Activated T-cell treated with anti-CD3 and anti-CD28 coated beads, Interleukin-2, amount 50 U/mL, for 72 hours (primary cell): ENCODE results near the gene SEMA4D. TPM values are rescaled to one million over a fixed set of nuclear protein-coding genes. Genes with fewer than 3 reads are reported as not detected.
A peak's percentile ranks its signal among the peaks of the same experiment; 100 is the strongest.
"Not testable (repeated sequence)": the region's sequence is repeated elsewhere in the genome, so short reads cannot be mapped to it uniquely, and the experiment has no call there.

Experiments
- ATAC-seq, 2 donors: fragments of 150-1000 bp; cut with Tn5 transposase; replicated peaks in 1 of 2; 2 replicates each; pipeline ENCODE4 v1.10.0; 2021; ENCODE audit warnings: moderate library complexity in 2 of 2, mild to moderate bottlenecking in 1 of 2
- DNase-seq, 2 donors: peaks; one replicate each; pipeline ENCODE4 v3.0.0; 2021 to 2022; ENCODE audit warnings: mixed read lengths in 1 of 2
- H3K27ac Mint-ChIP-seq: one replicate; pipeline ENCODE4 v1.8.0; 2022; ENCODE audit warnings: mild to moderate bottlenecking, moderate library complexity, mixed read lengths
- H3K27me3 Mint-ChIP-seq: one replicate; pipeline ENCODE4 v1.8.0; 2022; ENCODE audit warnings: low read depth, mixed read lengths
- H3K36me3 Mint-ChIP-seq, 2 donors: one replicate each; pipeline ENCODE4 v1.8.0; 2022; ENCODE audit warnings: mixed read lengths in 2 of 2, mild to moderate bottlenecking in 1 of 2; ENCODE audit not compliant: insufficient read depth in 2 of 2
- H3K4me1 Mint-ChIP-seq: one replicate; pipeline ENCODE4 v1.8.0; 2022; ENCODE audit warnings: low read depth, mixed read lengths
- H3K4me3 Mint-ChIP-seq, 2 donors: one replicate each; pipeline ENCODE4 v1.8.0; 2022; ENCODE audit warnings: mild to moderate bottlenecking in 2 of 2, mixed read lengths in 2 of 2, moderate library complexity in 2 of 2
- H3K9me3 Mint-ChIP-seq, 2 donors: one replicate each; pipeline ENCODE4 v1.8.0; 2022; ENCODE audit warnings: mixed read lengths in 2 of 2
- total RNA-seq, 2 donors: library from RNA; stranded (reverse); gene quantifications; one replicate each; pipeline ENCODE4 v1.2.3, GENCODE V29; 2022

Gene SEMA4D
- total RNA-seq, 2 donors from 2014 or later, result 182 to 198 TPM

DNA sequence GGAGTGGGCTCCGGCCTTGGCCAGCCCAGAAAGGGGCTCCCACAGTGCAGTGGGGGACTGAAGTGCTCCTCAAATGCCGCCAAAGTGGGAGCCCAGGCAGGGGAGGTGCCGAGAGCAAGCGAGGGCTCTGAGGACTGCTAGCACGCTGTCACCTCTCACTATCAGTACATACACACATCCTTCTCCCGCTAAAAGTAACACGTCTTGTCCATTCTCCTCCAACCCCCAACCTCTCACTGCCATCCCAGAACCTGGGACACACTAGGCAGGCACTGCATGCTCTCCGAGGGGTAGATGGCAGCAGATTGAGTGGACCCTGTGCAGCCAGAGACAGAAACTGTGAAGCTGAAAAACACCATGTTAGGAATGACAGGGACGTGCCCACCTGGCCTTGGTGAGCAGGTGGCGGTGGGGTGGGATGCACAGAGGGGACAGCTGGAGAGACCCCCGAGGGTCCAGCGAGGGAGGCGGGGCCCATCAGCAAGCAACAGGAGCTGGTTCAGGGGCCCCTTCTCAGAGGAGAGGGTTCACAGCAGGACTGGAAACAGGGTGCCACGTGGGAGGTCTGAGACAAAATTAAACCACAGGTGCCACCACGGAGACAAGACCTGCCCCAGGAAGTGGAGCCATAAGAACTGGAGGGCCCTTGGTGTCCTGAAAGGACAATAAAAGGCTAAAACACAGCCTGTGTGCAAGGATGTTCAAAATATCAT, 16.9 kb downstream of the SEMA4D start:
- no peak for ATAC-seq
- H3K27me3 Mint-ChIP-seq, result no peaks in the 10 kb centered on the region
- peaks cover 25% of the 10 kb centered on the region in 2 donors for H3K36me3 Mint-ChIP-seq
- peak overlapping the region; percentile 66 for H3K27ac Mint-ChIP-seq
- H3K4me1 Mint-ChIP-seq, result peaks cover 93% of the 10 kb centered on the region
- DNase-seq, result peak; percentile 46 to 58
- peak overlapping the region; percentile 73 to 84 for H3K4me3 Mint-ChIP-seq
- H3K9me3 Mint-ChIP-seq, result no peaks in the 10 kb centered on the region

DNA sequence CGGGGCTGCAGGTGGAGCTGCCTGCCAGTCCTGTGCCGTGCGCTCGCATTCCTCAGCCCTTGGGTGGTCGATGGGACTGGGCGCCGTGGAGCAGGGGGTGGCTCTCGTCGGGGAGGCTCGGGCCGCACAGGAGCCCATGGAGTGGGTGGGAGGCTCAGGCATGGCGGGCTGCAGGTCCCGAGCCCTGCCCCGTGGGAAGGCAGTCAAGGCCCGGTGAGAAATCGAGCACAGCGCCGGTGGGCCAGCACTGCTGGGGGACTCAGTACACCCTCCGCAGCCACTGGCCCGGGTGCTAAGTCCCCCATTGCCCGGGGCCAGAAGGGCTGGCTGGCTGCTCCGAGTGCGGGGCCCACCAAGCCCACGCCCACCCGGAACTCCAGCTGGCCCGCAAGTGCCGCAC, 17.5 kb downstream of the SEMA4D start:
- Mint-ChIP-seq H3K36me3 (peaks cover 24 to 25% of the 10 kb centered on the region in 2 donors), H3K4me3 (peak overlapping the region in 1 of 2 donors; percentile 84), H3K4me1 (peaks cover 93% of the 10 kb centered on the region)
- H3K27me3 Mint-ChIP-seq, ATAC-seq, H3K27ac Mint-ChIP-seq, DNase-seq, H3K9me3 Mint-ChIP-seq: not testable (repeated sequence)

DNA sequence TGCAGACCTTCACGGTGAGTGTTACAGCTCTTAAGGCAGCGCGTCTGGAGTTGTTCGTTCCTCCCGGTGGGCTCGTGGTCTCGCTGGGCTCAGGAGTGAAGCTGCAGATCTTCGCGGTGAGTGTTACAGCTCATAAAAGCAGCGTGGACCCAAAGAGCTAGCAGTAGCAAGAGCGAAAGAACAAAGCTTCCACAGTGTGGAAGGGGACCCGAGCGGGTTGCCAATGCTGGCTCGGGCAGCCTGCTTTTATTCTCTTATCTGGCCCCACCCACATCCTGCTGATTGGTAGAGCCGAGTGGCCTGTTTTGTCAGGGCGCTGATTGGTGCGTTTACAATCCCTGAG, 18.3 kb downstream of the SEMA4D start:
- peak overlapping the region; percentile 98 for H3K27ac Mint-ChIP-seq
- peaks cover 26 to 27% of the 10 kb centered on the region in 2 donors for H3K36me3 Mint-ChIP-seq
- ATAC-seq, result peak in 1 of 2 donors; percentile 1
- peak overlapping the region; percentile 85 to 93 for H3K4me3 Mint-ChIP-seq
- not testable (repeated sequence) for H3K27me3 Mint-ChIP-seq, H3K9me3 Mint-ChIP-seq
- peaks cover 90% of the 10 kb centered on the region for H3K4me1 Mint-ChIP-seq
- DNase-seq, result peak; percentile 55 to 66

DNA sequence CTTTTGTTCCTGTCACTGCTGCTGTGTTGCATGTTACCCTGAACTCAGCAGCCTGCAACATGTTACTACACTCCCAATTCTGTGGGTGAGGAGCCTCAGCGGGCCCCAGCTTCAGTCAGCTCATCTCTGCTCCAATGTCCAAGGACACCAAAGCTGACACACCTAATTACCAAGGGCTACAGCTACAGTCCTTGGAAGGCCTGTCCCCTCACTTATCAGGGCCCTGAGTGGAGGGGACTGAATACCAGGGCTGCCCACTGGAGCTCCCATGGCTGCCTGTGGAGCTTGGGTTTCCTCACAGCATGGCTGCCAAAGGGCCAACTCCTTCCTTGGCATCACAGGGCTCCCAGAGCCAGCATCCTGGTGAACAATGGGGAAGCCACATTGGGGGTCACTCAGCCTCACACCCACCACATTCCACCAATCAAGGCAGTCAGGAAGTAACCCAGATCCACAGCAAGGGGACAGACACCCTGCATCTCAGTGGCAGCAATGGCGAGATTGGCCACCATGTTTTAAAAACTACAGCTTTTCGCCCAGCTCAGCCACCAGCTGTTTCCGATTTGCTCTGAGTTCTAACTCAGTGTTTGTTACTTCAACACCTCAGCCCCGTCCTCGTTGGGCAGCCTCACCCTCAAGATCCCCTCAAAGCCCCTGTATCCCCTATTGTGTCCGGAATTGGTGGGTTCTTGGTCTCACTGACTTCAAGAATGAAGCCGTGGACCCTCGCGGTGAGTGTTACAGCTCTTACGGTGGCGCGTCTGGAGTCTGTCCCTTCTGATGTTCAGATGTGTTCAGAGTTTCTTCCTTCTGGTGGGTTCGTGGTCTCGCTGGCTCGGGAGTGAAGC, 18.9 kb downstream of the SEMA4D start:
- H3K9me3 Mint-ChIP-seq, result no peaks in the 10 kb centered on the region
- no peak for DNase-seq
- H3K36me3 Mint-ChIP-seq, result peaks cover 22 to 27% of the 10 kb centered on the region in 2 donors
- no peaks in the 10 kb centered on the region for H3K27me3 Mint-ChIP-seq
- ATAC-seq, result peak; percentile 16 to 32
- peak overlapping the region; percentile 85 to 93 for H3K4me3 Mint-ChIP-seq
- peaks cover 90% of the 10 kb centered on the region for H3K4me1 Mint-ChIP-seq
- peak overlapping the region; percentile 98 for H3K27ac Mint-ChIP-seq

DNA sequence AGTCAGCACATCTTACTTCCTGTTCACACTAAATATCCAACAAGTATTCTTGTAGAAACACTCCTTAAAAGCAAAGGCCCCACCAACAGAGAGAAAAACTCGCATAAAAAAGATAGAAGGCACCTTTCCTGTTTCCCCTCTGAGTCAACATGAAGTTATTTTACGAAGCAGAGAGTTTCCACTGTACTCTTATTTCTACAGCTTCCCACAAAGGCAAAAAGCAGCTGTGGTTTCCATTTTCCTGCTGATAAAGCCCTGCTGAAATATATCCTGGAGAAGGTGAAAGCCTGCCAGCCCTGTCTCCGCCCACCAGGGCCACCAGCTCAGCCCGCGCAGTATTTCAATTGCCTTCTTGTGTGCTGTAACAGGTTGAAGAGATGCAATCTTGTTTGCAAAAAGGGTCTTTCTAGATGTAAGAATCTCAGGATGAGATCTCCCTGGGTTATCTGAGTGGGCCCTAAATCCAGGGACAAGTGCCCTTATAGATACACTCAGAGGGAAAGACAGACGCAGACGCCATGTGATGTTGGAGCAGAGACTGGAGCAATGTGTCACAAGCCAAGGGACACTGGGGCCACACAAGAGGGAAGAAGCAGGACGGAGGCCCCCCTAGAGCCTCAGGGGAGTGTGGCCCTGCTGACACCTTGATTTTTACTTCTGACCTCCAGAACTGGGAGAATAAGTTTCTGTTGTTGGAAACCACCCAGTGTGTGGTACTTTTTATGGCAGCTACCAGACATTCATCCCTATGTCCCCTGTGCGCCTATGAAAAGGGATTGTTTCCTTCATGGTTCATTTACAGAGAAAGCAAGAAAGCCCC, 19.9 kb downstream of the SEMA4D start:
- ATAC-seq (peak; percentile 42 to 43), DNase-seq (peak; percentile 63 to 65)
- peak overlapping the region; percentile 98 for H3K27ac Mint-ChIP-seq
- H3K4me3 Mint-ChIP-seq, result peak overlapping the region; percentile 85 to 93
- H3K36me3 Mint-ChIP-seq, result peaks cover 24 to 33% of the 10 kb centered on the region in 2 donors
- no peaks in the 10 kb centered on the region for H3K27me3 Mint-ChIP-seq
- peaks cover 89% of the 10 kb centered on the region for H3K4me1 Mint-ChIP-seq
- no peaks in the 10 kb centered on the region for H3K9me3 Mint-ChIP-seq

DNA sequence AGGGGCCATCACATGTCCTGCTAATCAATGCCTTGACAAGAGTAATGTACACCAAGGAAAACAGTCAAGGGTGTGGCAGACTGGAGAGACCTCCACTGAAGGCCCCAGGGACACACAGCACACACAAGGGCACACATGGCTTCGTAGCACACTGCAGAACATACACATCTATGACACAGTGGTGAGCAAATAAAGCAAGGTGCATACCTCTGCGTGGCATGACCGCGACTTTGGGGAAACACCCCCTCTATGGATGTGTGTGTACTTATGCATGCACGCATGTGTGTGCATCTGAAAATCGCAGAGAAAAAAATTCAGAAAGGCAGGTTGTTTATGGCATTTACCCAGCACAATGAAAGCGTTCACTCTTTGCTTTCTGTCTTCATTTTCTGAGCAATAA, 20.5 kb downstream of the SEMA4D start:
- ATAC-seq (peak; percentile 59 to 65), DNase-seq (peak; percentile 49 to 67)
- Mint-ChIP-seq H3K9me3 (no peaks in the 10 kb centered on the region), H3K36me3 (peaks cover 24 to 33% of the 10 kb centered on the region in 2 donors), H3K4me1 (peaks cover 88% of the 10 kb centered on the region), H3K4me3 (peak overlapping the region; percentile 85 to 93), H3K27ac (peak overlapping the region; percentile 98), H3K27me3 (no peaks in the 10 kb centered on the region)

DNA sequence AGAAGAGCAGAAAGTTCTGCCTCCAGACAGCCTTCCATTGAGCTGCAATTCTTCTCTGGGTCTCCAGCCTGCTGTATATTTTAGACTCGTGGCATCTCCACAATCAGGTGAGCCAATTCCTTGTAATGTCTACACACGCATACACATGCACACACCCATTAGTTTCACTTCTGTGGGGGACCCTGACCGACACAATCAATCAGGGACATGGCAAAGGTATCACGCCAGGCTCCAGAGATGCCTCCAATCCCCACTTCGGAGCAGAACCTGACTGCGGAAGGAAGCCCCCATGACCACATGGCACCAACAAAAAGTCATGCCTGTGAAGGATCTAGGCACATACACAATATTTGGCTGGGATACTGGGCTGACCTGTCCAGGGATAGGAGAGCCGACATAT, 21.4 kb downstream of the SEMA4D start:
- H3K9me3 Mint-ChIP-seq, result no peaks in the 10 kb centered on the region
- H3K27ac Mint-ChIP-seq, result peak overlapping the region; percentile 98
- no peaks in the 10 kb centered on the region for H3K27me3 Mint-ChIP-seq
- DNase-seq (no peak), ATAC-seq (no peak)
- H3K4me3 Mint-ChIP-seq, result peak overlapping the region; percentile 85 to 93
- peaks cover 88% of the 10 kb centered on the region for H3K4me1 Mint-ChIP-seq
- peaks cover 28 to 38% of the 10 kb centered on the region in 2 donors for H3K36me3 Mint-ChIP-seq

DNA sequence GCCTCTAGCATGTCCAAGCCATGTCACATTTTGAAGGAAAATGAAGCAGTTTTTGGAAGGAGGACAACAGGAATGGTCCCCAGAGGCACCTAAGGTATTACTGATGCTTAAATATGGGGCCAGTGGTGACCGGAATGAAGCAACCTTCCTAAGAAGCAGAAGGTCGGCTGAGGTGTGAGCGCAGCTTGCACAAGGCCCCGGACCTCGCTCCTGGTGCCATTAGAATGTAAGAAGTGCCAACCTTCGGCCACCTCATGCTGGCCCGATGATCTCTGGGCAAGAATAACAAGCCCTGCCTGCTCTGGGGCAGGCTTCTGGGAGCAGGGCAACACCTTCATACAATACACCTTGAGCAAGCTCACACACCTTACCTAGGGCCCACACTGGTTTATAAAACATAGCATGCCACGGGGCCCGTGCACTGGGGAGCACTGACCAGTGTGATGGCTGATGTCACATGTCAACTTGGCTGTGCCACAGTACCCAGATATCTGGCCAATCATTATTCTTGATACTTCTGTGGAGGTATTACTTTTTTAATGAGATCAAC, 21.9 kb downstream of the SEMA4D start:
- peak overlapping the region; percentile 85 to 93 for H3K4me3 Mint-ChIP-seq
- peaks cover 88% of the 10 kb centered on the region for H3K4me1 Mint-ChIP-seq
- DNase-seq (no peak), ATAC-seq (no peak)
- peak overlapping the region; percentile 98 for H3K27ac Mint-ChIP-seq
- peaks cover 28 to 40% of the 10 kb centered on the region in 2 donors for H3K36me3 Mint-ChIP-seq
- H3K27me3 Mint-ChIP-seq, result no peaks in the 10 kb centered on the region
- no peaks in the 10 kb centered on the region for H3K9me3 Mint-ChIP-seq

DNA sequence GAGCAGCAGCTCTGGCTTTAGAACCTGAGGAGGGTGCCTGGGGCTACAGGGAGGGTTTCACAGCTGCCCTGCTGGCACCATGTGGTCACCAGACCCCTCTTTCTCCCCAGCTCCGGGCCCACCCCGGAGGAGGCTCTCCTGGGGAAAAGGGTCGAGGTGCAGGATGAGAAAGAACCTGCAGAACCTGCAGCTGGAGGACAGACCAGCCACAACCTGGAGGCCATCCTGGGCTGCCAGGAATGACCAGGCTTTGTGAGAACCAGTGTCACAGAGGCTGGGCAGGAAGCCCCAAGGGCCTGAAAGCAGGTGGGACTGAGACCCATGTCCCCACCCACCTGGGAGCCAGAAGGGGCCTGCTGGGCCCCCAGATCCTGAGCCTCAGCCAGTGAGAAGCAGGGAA, 23.0 kb downstream of the SEMA4D start:
- DNase-seq (no peak), ATAC-seq (no peak)
- Mint-ChIP-seq H3K4me3 (peak overlapping the region; percentile 85 to 93), H3K9me3 (no peaks in the 10 kb centered on the region), H3K27me3 (no peaks in the 10 kb centered on the region), H3K27ac (peak overlapping the region; percentile 98), H3K4me1 (peaks cover 94% of the 10 kb centered on the region), H3K36me3 (peaks cover 26 to 44% of the 10 kb centered on the region in 2 donors)

DNA sequence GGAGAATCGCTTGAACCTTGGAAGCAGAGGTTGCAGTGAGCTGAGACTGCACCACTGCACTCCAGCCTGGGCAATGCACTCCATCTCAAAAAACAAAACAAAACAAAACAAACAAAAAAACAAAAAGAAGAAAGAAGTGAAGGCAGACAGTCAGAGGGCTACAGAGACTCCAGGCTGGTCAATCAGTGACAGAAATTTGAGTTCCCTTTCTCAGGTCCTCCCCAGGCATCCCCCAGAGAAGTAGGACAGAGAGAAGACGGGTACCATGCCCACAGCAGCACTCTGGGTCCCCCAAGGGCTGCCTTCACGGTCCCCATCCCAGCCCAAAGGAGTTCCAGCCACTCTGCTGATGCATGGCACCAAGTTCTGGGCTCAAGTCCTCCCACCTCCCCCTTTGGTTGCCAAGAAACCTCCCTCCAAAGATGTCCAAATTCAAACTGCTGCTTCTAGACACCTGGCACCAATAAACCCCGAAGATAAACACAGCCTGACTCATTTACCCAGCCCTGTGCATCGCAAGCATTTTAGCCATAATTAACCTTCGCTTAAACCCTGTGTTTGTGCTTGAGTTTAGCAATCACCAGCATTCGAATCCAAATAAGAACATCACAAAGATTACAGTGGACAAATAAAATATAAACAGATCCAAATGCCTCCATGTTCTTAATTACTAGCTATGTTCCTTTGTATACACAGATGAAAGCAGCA, 24.0 kb downstream of the SEMA4D start:
- ATAC-seq (no peak), DNase-seq (no peak)
- Mint-ChIP-seq H3K36me3 (peaks cover 19 to 39% of the 10 kb centered on the region in 2 donors), H3K4me3 (peak overlapping the region; percentile 13 to 18), H3K27me3 (no peaks in the 10 kb centered on the region), H3K4me1 (peaks cover 94% of the 10 kb centered on the region), H3K9me3 (no peaks in the 10 kb centered on the region), H3K27ac (peak overlapping the region; percentile 95)

DNA sequence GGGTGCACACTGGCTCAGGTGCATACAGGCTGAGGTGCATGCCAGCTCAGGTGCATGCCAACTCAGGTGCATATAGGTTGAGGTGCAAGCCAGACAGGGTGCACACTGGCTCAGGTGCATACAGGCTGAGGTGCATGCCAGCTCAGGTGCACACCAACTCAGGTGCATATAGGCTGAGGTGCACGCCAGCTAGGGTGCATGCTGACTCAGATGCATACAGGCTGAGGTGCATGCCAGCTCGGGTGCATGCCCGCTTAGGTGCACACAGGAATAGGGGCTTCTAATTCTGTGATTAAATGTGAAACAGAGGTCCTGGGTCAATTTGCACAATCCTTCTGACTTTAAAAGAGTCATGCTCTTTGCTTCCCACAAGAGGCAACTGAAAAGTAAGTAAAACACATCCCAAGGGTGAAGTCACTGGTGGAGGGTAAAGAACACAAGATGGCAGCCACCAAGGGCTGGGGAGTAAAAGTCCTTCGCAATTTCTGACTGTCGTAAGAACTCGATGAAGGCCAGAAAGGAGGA, 26.1 kb downstream of the SEMA4D start:
- not testable (repeated sequence) for DNase-seq
- peak overlapping the region; percentile 29 to 36 for H3K4me3 Mint-ChIP-seq

DNA sequence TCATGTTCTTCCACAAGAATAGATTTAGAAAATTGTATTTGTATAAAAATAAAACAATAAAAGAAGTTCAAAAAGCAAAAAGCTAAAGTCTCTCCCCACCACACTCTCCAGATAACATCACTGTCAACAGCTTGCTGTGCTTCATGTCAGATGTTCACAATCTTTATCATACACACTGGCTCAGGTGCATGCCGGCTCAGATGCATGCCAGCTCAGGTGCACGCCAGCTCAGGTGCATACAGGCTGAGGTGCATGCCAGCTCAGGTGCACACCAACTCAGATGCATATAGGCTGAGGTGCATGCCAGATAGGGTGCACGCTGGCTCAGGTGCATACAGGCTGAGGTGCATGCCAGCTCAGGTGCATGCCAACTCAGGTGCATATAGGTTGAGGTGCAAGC, 26.5 kb downstream of the SEMA4D start:
- DNase-seq (no peak), ATAC-seq (no peak)
- H3K27me3 Mint-ChIP-seq, result no peaks in the 10 kb centered on the region
- no peaks in the 10 kb centered on the region for H3K9me3 Mint-ChIP-seq
- H3K36me3 Mint-ChIP-seq, result peaks cover 15 to 31% of the 10 kb centered on the region in 2 donors
- H3K27ac Mint-ChIP-seq, result no peak overlapping the region
- H3K4me3 Mint-ChIP-seq, result no peak overlapping the region
- peaks cover 94% of the 10 kb centered on the region for H3K4me1 Mint-ChIP-seq

More for the DNA sequence above, 26.1 kb downstream of the SEMA4D start:
- not testable (repeated sequence) for ATAC-seq, H3K27me3 Mint-ChIP-seq, H3K9me3 Mint-ChIP-seq
- Mint-ChIP-seq H3K27ac (peak overlapping the region; percentile 7), H3K4me1 (peaks cover 94% of the 10 kb centered on the region), H3K36me3 (peaks cover 12 to 31% of the 10 kb centered on the region in 2 donors)
